Uterus (tissue), 4 donors: Measurements from ENCODE around the gene GSE1. TPM values are rescaled to one million over a fixed set of nuclear protein-coding genes. Genes with fewer than 3 reads are reported as not detected.

Experiments
- DNase-seq, 2 donors: peaks; one replicate each; pipeline ENCODE4 v3.0.0-alpha.2; 2019 to 2020
- H3K27ac ChIP-seq, 2 donors: fragments of 200-600 bp; sonication (generic); 1 replicate in 1 of 2; 2 replicates in 1 of 2; pipeline ENCODE4 v1.5.1; 2016 to 2018
- H3K27me3 ChIP-seq, 2 donors: fragments of 200-600 bp; sonication (generic); one replicate each; pipeline ENCODE4 v1.5.1; 2018 to 2019; ENCODE audit warnings: control low read depth in 1 of 2
- H3K36me3 ChIP-seq, 2 donors: fragments of 200-600 bp; sonication (generic); one replicate each; pipeline ENCODE4 v1.5.1; 2019; ENCODE audit warnings: control low read depth in 1 of 2
- H3K4me1 ChIP-seq, 2 donors: fragments of 200-600 bp; sonication (generic); one replicate each; pipeline ENCODE4 v1.5.1; 2018 to 2019; ENCODE audit warnings: control low read depth in 1 of 2
- H3K4me3 ChIP-seq, 2 donors: fragments of 200-600 bp; sonication (generic); 1 replicate in 1 of 2; 2 replicates in 1 of 2; pipeline ENCODE4 v1.5.1; 2018 to 2019; ENCODE audit warnings: mild to moderate bottlenecking in 1 of 2
- H3K9me3 ChIP-seq, 2 donors: fragments of 200-600 bp; sonication (generic); one replicate each; pipeline ENCODE4 v1.5.1; 2019; ENCODE audit warnings: control low read depth in 1 of 2
- CTCF ChIP-seq, 4 experiments: fragments of 200-600 bp in 2 of 4; fragments of 450-650 bp in 2 of 4; sonication (generic) in 2 of 4; IDR thresholded peaks; one replicate each; pipeline ENCODE4 v1.5.1; 2016 to 2019; ENCODE audit warnings: antibody characterized with exemption in 4 of 4, mild to moderate bottlenecking in 2 of 4, moderate library complexity in 1 of 4
- POLR2A ChIP-seq, 2 donors: fragments of 450-650 bp; IDR thresholded peaks; one replicate each; pipeline ENCODE4 v1.6.1; 2016; ENCODE audit warnings: antibody characterized with exemption in 2 of 2, mild to moderate bottlenecking in 1 of 2, moderate library complexity in 1 of 2
- intact Hi-C: fragments of 100-400 bp; cut with DNase I; formaldehyde crosslinking; loops from one replicate; pipeline ENCODE4 v1.15.1; 2023; ENCODE audit warnings: low total_unique reads
- total RNA-seq, 4 donors: library from RNA; depleted of rRNA in 3 of 4; stranded (reverse); fragments of >200 nt in 3 of 4; gene quantifications; one replicate each; pipeline versions ENCODE4 v1.1.0 to v1.2.4, GENCODE V29; 2014 to 2023
- donor health status: DM: yes; HTN: yes; CAD: no.

Gene GSE1
- total RNA-seq, 4 donors from 2014 or later: 32.6 to 128 (median 73.9) TPM

- Histone ChIP-seq H3K4me1 (peaks cover 0 to 5% of the 10 kb centered on the region in 2 donors), H3K36me3 (no peaks in the 10 kb centered on the region), H3K27me3 (no peaks in the 10 kb centered on the region), H3K27ac (no peak overlapping the region), H3K9me3 (no peaks in the 10 kb centered on the region), H3K4me3 (no peak overlapping the region)
- TF ChIP-seq CTCF (IDR thresholded peaks at IDR 0.05) (no peak), POLR2A (IDR thresholded peaks at IDR 0.05) (no peak)
- no peak for DNase-seq
- intact Hi-C loops: no loop called here
Observed at GRCh38 chr16:85579923-85580580, 33.1 kb upstream of the GSE1 start.

- intact Hi-C loops: no loop called here
- H3K27ac ChIP-seq: no peak overlapping the region
Observed at GRCh38 chr16:85580684-85581083, 32.4 kb upstream of the GSE1 start.

GRCh38 chr16:85582229-85582991 lies 30.7 kb upstream of the GSE1 start:
- no peaks in the 10 kb centered on the region for H3K36me3 ChIP-seq
- no peaks in the 10 kb centered on the region for H3K9me3 ChIP-seq
- intact Hi-C loops: no loop called here
- TF ChIP-seq POLR2A (IDR thresholded peaks at IDR 0.05) (no peak), CTCF (IDR thresholded peaks at IDR 0.05) (no peak)
- H3K4me1 ChIP-seq: no peaks in the 10 kb centered on the region
- no peak overlapping the region for H3K27ac ChIP-seq
- no peak overlapping the region for H3K4me3 ChIP-seq
- no peak for DNase-seq
- H3K27me3 ChIP-seq: no peaks in the 10 kb centered on the region

More at GRCh38 chr16:85580684-85581083, 32.4 kb upstream of the GSE1 start:
- Histone ChIP-seq H3K4me1 (no peaks in the 10 kb centered on the region), H3K27me3 (no peaks in the 10 kb centered on the region), H3K36me3 (no peaks in the 10 kb centered on the region), H3K4me3 (no peak overlapping the region), H3K9me3 (no peaks in the 10 kb centered on the region)
- TF ChIP-seq CTCF (IDR thresholded peaks at IDR 0.05) (no peak), POLR2A (IDR thresholded peaks at IDR 0.05) (no peak)
- DNase-seq: no peak

- Histone ChIP-seq H3K4me1 (no peaks in the 10 kb centered on the region), H3K36me3 (no peaks in the 10 kb centered on the region), H3K9me3 (no peaks in the 10 kb centered on the region), H3K27ac (no peak overlapping the region), H3K27me3 (no peaks in the 10 kb centered on the region), H3K4me3 (no peak overlapping the region)
- TF ChIP-seq POLR2A (IDR thresholded peaks at IDR 0.05): no peak
- TF ChIP-seq CTCF (IDR thresholded peaks at IDR 0.05): no peak
- intact Hi-C loops: no loop called here
- DNase-seq: no peak
Observed at GRCh38 chr16:85583491-85584181, 29.5 kb upstream of the GSE1 start.

GRCh38 chr16:85584267-85584666 lies 28.9 kb upstream of the GSE1 start:
- H3K9me3 ChIP-seq: no peaks in the 10 kb centered on the region
- intact Hi-C loops: no loop called here
- no peak overlapping the region for H3K27ac ChIP-seq
- no peak overlapping the region for H3K4me3 ChIP-seq
- no peaks in the 10 kb centered on the region for H3K27me3 ChIP-seq
- no peak for DNase-seq
- H3K4me1 ChIP-seq: no peaks in the 10 kb centered on the region
- no peaks in the 10 kb centered on the region for H3K36me3 ChIP-seq
- TF ChIP-seq POLR2A (IDR thresholded peaks at IDR 0.05) (no peak), CTCF (IDR thresholded peaks at IDR 0.05) (no peak)
